Stimulated activated CD4-positive, alpha-beta T cell treated with anti-CD3 and anti-CD28 coated beads, Interleukin-1b, Interleukin-23, amount 100 ng/mL, for 24 hours (primary cell): ENCODE measurements around the gene FXYD1.

Experiments used
- DNase-seq, 4 experiments: peaks; one replicate each; pipeline ENCODE4 v3.0.0-alpha.2; 2020; ENCODE audit warnings: low read depth in 4 of 4, low spot score in 1 of 4

FXYD1 gene

DNA sequence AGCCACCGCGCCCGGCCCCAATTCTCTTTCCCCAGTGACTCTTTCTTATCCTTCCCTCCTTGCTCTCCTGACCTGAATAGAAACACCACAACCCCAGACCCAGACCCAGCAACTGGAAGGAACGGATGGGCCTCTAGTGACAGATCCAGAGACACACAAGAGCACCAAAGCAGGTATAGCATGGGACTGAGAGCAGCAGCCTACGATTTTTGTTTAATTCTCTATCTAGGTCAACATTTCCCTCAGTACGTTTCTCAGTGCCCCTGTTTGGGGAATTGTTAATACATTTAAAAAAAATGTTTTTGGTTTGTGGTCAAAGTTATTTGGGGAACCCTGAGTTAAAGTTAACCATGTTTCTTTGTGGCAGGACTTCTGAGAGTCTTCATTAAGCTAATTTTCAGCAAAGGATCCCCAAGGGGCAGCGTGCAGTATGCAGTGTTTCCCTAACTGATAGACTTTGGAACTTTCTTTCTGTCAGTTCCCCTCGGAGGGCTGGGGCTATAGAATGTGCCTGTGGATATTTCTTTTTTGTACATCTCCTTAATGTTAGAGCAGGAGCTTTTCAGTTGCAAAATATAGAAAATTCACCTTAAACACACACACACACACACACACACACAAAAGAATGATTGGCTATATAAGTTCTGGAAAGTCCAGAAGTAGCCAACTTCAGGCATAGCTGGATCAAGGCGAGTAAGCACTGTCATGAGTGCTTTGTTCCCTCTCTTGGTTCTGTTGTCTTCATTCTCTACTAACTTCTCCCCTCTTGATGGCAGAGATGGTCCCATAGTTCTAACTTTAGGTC lies 22.2 kb downstream of the FXYD1 start:
- no peak for DNase-seq

DNA sequence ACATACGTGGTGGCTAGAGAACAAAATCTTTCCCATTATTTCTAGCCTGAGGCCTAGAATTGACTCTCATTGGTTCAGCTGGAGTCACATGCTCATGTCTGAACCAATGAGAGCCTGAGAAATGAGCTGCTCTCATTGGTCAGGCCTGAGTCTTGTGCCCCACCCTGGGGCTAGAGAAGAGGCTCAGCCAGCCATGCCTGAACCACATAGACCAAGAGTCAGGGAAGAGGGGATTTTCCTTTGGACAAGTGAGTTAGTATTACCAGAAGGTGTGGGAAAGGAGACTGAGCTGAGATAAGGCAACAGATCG lies 22.8 kb downstream of the FXYD1 start:
- DNase-seq: no peak

- no peak for DNase-seq
These were observed 24.1 kb downstream of the FXYD1 start for GRCh38 chr19:35162471-35163326.

GRCh38 chr19:35164418-35164817 lies 25.8 kb downstream of the FXYD1 start:
- DNase-seq: no peak

- no peak for DNase-seq
These were observed 26.8 kb downstream of the FXYD1 start for GRCh38 chr19:35165200-35166058.

GRCh38 chr19:35166100-35167063 lies 27.8 kb downstream of the FXYD1 start:
- no peak for DNase-seq

GRCh38 chr19:35167251-35168119 lies 28.9 kb downstream of the FXYD1 start:
- DNase-seq: no peak

DNA sequence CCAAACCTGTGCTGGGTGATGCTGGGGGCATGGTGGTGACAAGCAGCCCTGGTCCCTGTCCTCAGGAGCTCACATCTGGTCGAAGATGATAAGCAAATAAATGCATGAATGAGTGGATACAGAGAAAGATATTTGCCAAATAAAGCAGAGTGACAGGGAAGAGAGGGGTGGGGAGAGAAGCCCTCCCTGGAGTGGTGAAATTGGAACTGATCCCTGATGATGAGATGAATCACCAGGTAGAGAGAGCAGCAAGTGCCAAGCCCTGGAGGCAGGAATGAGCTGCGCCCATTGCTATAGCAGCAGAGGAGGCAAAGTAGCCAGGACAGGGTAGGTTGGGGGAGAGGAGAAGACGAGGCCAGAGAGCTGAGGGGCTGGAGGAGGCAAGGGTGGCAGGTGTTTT lies 29.6 kb downstream of the FXYD1 start:
- DNase-seq: no peak

DNA sequence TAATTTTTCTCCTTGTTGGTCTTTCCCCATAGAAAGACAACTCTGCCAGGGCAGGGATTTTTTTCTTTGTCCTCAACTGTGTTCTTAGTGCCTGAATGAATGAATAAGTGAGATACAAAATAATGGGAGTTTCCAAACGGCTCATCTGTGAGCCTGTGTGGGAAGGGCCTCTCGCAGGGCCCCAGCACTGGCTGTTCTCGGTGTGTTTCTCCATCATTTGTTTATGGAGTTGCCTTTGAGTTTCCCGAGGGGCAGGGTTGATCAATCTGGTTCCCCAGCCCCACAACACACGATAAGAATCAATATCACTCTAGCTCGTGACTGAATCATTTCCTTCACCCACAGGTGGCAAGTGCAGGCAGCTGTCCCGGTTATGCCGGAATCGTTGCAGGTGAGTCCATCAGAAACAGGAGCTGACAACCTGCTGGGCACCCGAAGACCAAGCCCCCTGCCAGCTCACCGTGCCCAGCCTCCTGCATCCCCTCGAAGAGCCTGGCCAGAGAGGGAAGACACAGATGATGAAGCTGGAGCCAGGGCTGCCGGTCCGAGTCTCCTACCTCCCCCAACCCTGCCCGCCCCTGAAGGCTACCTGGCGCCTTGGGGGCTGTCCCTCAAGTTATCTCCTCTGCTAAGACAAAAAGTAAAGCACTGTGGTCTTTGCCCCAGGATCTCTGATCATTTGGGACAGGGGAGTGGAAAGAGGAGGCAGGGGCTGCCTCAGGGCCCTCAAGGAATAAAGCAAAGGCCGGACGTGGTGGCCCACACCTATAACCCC lies 30.8 kb downstream of the FXYD1 start:
- no peak for DNase-seq

- DNase-seq: no peak
These were observed 31.9 kb downstream of the FXYD1 start for GRCh38 chr19:35170359-35171061.

DNA sequence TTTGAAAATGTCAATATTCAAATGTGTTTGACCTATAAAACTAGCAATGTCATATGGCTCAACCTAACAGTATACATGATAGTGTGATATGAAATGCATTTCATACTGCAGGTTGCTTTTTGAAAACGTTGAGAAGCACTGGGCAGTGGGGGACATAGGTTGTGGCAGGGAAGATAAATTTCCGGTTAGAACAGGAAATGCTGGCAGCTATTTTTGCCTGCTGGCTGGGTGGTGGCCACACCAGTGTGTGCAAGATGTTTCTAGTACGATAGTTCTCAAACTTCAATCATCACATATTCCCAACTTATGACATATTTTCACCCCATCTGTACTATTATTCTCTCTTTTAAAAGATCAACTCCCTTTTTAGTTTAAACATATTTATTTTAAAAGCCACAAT lies 33.1 kb downstream of the FXYD1 start:
- no peak for DNase-seq

DNA sequence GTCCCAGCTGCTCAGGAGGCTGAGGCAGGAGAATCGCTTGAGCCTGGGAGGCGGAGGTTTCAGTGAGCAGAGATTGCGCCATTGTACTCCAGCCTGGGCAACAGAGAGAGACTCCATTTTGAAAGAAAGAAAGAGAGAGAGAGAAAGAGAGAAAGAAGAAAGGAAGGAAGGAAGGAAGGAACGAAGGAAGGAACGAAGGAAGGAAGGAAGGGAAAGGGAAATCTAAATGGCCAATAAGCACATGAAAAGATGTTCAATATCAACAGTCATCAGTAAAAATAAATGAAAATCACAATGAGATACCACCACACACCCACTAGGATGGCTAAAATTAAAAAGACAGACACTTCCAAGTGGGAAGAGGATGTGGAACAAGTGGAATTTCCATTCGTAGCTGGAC lies 35.6 kb downstream of the FXYD1 start:
- DNase-seq: no peak

DNA sequence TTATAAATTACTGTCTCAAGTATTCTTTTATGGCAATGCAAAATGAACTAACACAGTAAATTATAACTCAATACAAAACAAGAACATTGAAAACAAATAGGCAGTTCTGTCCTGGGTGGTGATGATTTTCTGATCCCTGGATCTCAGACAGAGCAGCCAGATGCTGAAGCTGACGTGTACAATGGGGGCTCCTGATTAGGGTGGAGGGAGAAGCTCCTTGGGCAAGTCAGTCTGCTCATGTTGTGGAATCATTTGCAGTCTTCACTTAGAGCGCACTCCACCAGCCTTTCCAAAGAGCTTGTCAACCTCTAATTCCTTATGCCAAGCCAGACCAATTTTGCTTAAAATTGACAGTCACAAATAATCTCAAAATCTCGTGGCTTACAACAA lies 37.6 kb downstream of the FXYD1 start:
- no peak for DNase-seq

GRCh38 chr19:35177377-35178274 lies 39.0 kb downstream of the FXYD1 start:
- DNase-seq: no peak

DNA sequence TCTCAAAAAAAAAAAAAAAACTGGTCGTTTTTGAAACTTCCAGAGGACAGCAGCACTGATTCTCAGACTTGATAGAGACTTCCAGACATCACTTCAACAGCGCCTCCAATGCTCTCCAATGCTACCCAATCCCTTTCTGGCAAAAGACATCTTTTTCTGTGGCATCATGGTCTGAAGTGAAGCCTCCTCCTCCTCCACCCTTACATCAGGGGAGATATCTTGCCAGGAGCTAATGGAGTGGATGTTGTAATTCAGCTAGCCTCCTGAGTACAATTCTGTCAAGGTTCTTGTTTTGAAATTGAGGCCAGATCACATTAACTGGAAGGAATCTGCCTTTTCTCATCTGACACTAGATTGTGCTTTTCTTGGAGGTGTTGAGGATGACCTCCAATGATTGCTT lies 40.1 kb downstream of the FXYD1 start:
- no peak for DNase-seq

DNA sequence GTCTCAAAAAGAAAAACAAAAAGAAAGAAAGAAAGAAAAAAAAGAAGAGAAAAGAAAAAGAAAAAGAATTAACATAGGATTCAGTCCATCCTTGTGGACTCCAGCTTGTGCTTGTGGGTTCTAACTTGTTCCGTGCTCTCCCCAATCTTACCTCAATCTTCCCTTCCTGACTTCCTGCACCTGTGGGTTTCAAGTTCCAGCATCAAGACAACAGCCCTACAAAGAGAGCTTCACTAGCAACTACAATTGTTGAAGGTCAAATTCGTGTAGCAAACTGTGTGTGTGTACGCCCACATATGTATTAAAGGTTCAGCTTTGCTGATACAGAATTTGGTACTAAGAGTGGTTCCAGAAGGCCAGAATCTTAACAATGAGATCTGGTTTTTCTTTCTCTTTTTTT lies 41.2 kb downstream of the FXYD1 start:
- DNase-seq: no peak

DNA sequence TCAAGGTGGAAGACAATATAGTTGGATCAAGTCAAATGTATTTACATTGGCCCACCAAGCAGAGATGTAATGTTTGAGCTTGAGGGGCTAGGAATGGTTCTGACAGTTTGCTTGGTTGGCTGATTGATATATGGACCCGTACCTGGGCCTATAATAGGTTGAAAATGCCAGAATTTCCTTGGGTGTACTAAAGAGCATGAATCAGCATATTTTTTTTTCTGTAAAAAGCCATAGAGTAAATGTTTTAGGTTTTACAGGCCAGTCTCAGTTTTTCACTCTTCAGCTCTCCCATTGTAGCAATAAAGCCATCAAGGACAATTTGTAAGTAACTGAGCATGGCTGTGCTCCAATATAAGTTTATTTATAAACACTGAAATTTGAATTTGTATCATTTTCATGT lies 42.8 kb downstream of the FXYD1 start:
- DNase-seq: no peak
